22Rv1 (cell line): Measurements from ENCODE around the gene PLVAP.

Source experiments
- H3K27ac ChIP-seq: fragments of 450-650 bp; 2 replicates; pipeline ENCODE4 v1.5.1; 2017
- ZFX ChIP-seq: fragments of 450-650 bp; IDR thresholded peaks from 2 replicates; pipeline ENCODE4 v1.6.1; 2017; ENCODE audit warnings: antibody characterized with exemption, borderline replicate concordance
- TF ChIP-seq, protein P1 (sequence below): fragments of 450-650 bp; IDR thresholded peaks from 2 replicates; pipeline ENCODE4 v1.5.1; 2017; ENCODE audit warnings: mild to moderate bottlenecking

The PLVAP gene

DNA sequence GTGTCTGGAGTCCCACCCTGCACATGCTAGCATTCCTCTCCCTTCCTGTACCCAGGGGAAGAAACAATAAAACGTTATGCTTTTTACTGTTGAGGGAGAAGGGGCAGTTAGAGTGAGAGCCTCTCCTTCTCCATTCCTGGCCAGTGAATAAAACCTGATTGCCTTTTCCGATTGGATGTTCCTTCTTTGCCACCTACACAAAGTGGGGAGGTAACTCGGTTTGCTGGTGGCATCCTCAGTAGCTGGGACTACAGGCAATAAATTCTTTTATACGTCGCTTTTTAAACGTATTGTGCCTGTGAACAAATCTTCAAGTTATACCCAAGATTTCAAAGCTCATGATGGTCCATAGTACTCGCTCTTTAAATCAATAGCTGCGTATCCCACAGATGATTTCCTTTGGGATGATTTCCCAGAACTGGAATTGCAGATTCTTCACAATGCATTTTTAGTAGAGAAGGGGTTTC, 42.0 kb upstream of the PLVAP start:
- peak overlapping the region; percentile 83 for H3K27ac ChIP-seq
- TF ChIP-seq, protein P1, sequence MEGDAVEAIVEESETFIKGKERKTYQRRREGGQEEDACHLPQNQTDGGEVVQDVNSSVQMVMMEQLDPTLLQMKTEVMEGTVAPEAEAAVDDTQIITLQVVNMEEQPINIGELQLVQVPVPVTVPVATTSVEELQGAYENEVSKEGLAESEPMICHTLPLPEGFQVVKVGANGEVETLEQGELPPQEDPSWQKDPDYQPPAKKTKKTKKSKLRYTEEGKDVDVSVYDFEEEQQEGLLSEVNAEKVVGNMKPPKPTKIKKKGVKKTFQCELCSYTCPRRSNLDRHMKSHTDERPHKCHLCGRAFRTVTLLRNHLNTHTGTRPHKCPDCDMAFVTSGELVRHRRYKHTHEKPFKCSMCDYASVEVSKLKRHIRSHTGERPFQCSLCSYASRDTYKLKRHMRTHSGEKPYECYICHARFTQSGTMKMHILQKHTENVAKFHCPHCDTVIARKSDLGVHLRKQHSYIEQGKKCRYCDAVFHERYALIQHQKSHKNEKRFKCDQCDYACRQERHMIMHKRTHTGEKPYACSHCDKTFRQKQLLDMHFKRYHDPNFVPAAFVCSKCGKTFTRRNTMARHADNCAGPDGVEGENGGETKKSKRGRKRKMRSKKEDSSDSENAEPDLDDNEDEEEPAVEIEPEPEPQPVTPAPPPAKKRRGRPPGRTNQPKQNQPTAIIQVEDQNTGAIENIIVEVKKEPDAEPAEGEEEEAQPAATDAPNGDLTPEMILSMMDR: no peak
- TF ChIP-seq ZFX: no peak

DNA sequence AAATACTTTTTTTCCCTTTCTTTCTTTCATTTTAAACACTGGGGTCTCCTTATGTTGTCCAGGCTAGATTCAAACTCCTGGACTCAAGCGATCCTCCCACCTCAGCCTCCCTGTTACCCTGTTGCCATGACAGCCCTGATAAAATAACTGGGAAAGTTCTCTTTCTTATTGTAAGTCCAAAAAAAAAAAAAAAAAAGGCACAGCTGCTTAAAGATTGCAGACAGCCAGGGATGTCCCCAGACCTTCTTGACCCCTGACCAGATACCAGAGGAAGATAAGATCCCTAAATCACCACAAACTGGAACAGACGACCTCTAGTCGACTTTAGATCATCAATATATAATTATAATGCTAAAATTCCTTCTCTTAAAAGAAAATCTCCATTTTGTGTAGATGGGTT, 41.6 kb upstream of the PLVAP start:
- TF ChIP-seq, protein P1: no peak
- TF ChIP-seq ZFX: no peak
- peak overlapping the region; percentile 83 for H3K27ac ChIP-seq

DNA sequence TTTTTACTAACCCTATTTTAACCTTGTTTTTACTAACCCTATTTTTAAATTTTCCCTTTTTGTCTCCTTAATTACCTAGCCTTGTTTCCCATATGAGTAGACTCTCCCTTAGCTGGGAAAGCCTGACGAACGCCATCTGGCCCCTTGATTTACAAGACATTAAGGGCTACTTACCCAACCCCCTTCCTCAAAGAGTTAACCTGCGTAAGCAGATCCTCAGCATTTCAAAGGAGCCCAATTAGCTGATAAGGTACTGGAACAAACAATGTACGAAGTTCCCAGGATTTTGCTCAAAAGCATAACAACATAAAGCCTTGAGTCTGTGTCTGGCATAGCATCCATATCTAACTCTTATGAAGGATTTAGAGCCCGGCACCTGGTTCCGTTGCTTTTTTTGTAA, 38.0 kb upstream of the PLVAP start:
- no peak overlapping the region for H3K27ac ChIP-seq
- TF ChIP-seq, protein P1: no peak
- no peak for TF ChIP-seq ZFX

DNA sequence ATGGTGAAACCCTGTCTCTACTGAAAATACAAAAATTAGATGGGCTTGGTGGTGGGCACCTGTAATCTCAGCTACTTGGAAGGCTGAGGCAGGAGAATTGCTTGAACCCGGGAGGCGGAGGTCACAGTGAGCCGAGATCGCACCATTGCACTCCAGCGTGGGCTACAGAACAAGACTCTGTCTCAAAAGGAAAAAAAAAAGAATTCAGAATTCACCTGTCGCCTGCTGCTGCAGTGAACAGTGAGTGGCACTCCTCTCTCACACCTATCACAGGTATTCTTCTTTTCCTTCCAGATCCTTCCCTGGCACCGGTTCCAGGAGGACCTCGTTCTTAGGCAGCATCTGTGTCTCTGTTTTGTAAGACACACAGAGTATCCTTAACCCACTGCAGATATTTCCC, 37.0 kb upstream of the PLVAP start:
- TF ChIP-seq, protein P1: no peak
- H3K27ac ChIP-seq: no peak overlapping the region

DNA sequence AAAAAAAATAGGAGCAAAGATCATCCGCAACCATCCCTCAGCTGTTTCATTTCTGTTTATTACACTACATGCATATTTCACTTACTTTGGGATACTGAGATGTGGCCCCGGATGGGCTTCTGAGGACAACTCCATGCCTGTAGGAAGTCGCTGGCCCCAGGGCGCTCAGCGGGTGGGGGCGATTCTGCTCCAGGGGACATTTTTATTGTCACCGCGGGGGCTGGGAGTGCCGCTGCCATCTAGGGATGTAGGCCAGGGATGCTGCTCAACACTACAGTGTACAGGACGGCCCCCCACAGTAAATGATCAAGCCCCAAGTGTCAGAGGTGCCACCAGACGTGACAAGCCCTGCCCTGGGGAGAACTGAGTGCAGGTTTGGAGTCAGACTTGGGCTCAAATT, 34.7 kb upstream of the PLVAP start:
- TF ChIP-seq, protein P1: no peak
- no peak for TF ChIP-seq ZFX
- no peak overlapping the region for H3K27ac ChIP-seq

DNA sequence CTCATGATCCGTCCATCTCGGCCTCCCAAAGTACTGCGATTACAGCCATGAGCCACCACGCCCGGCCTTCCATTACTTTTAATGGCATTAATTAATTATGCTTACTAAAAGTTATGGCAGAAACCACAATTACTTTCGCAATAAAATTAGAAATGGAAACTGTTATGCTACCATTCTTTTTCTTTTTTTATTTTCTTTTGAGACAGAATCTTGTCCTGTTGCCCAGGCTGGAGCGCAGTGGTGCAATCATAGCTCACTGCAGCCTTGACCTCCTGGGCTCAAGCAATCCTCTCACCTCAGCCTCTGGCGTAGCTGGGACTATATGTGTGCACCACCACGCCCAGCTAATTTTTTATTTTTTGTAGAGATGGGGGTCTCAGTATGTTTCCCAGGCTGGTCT, 32.8 kb upstream of the PLVAP start:
- H3K27ac ChIP-seq: no peak overlapping the region
- no peak for TF ChIP-seq ZFX
- TF ChIP-seq, protein P1: no peak

DNA sequence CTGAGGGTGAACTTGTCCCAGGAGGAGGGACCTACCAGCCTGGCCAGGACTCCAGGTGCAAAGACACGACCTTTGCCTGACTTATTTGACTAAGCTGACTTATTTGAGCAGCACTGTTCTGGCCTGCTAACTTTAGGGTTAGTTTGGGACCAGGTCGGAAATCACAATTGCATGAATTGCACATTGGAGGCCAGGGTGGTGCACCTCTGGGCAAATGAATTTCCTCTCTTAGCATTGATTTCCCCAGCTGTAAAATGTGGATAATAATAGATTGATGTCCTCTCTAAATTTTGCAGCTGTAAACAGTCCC, 29.7 kb upstream of the PLVAP start:
- H3K27ac ChIP-seq: no peak overlapping the region
- no peak for TF ChIP-seq ZFX
- TF ChIP-seq, protein P1: no peak
